GM23338 (cell line): ENCODE data around the gene SYT9. TPM values are rescaled to one million over a fixed set of nuclear protein-coding genes. Genes with fewer than 3 reads are reported as not detected.

ENCODE experiments used
- ATAC-seq: fragments of 200-7000 bp; cut with Tn5 transposase; 3 replicates; pipeline ENCODE4 v1.9.1; 2020
- DNase-seq: peaks from one replicate; pipeline ENCODE4 v3.0.0-alpha.2; 2015; ENCODE audit warnings: low spot score
- H2AFZ ChIP-seq: fragments of 200-600 bp; sonication (generic); 2 replicates; pipeline ENCODE4 v1.8.0; 2016; ENCODE audit warnings: antibody characterized with exemption, mild to moderate bottlenecking, moderate library complexity
- H3F3A ChIP-seq: fragments of 200-600 bp; sonication (generic); replicated peaks from 2 replicates; pipeline ENCODE4 v1.8.0; 2017; ENCODE audit warnings: antibody characterized with exemption, mixed run types, low read depth
- H3K27ac ChIP-seq: fragments of 200-600 bp; sonication (generic); 2 replicates; pipeline ENCODE4 v1.6.1; 2016; ENCODE audit warnings: low read depth
- H3K27me3 ChIP-seq: fragments of 200-600 bp; sonication (generic); 2 replicates; pipeline ENCODE4 v1.8.0; 2016; ENCODE audit warnings: mild to moderate bottlenecking, mixed run types, moderate library complexity; ENCODE audit not compliant: insufficient read depth
- H3K36me3 ChIP-seq: fragments of 200-600 bp; sonication (generic); 2 replicates; pipeline ENCODE4 v1.8.0; 2016; ENCODE audit warnings: mild to moderate bottlenecking; ENCODE audit not compliant: insufficient read depth
- H3K4me1 ChIP-seq: fragments of 200-600 bp; sonication (generic); 2 replicates; pipeline ENCODE4 v1.8.0; 2016; ENCODE audit warnings: mild to moderate bottlenecking, moderate library complexity; ENCODE audit not compliant: insufficient read depth
- H3K4me2 ChIP-seq: fragments of 200-600 bp; sonication (generic); 2 replicates; pipeline ENCODE4 v1.7.1; 2017; ENCODE audit warnings: mixed run types
- H3K4me3 ChIP-seq: fragments of 200-600 bp; sonication (generic); 2 replicates; pipeline ENCODE4 v1.6.1; 2016; ENCODE audit warnings: mixed run types
- H3K79me2 ChIP-seq: fragments of 200-600 bp; sonication (generic); replicated peaks from 2 replicates; pipeline ENCODE4 v1.8.0; 2017; ENCODE audit warnings: mild to moderate bottlenecking; ENCODE audit not compliant: insufficient read depth
- H3K9me2 ChIP-seq: fragments of 200-600 bp; sonication (generic); 2 replicates; pipeline ENCODE4 v1.8.0; 2017; ENCODE audit not compliant: insufficient read depth
- H4K20me1 ChIP-seq: fragments of 200-600 bp; sonication (generic); replicated peaks from 2 replicates; pipeline ENCODE4 v1.8.0; 2017; ENCODE audit warnings: mild to moderate bottlenecking; ENCODE audit not compliant: insufficient read depth
- H3K27ac Mint-ChIP-seq: 2 replicates; pipeline ENCODE4 v1.8.0; 2020; ENCODE audit warnings: inconsistent platforms, mild to moderate bottlenecking, moderate library complexity, mixed read lengths
- H3K27me3 Mint-ChIP-seq: 3 replicates; pipeline ENCODE4 v1.8.0; 2022; ENCODE audit warnings: low read depth, mild to moderate bottlenecking, moderate library complexity, mixed read lengths, inconsistent platforms; ENCODE audit not compliant: insufficient read depth, poor library complexity
- H3K36me3 Mint-ChIP-seq: 3 replicates; pipeline ENCODE4 v1.8.0; 2021; ENCODE audit warnings: low read depth, mild to moderate bottlenecking, inconsistent platforms, moderate library complexity, mixed read lengths
- H3K4me1 Mint-ChIP-seq: 3 replicates; pipeline ENCODE4 v1.8.0; 2020; ENCODE audit warnings: mild to moderate bottlenecking, inconsistent platforms, mixed read lengths
- H3K4me3 Mint-ChIP-seq: 3 replicates; pipeline ENCODE4 v1.8.0; 2021; ENCODE audit warnings: moderate library complexity, mild to moderate bottlenecking, inconsistent platforms, mixed read lengths
- H3K9me3 Mint-ChIP-seq: 3 replicates; pipeline ENCODE4 v1.8.0; 2020; ENCODE audit warnings: moderate library complexity, mild to moderate bottlenecking, inconsistent platforms, mixed read lengths
- JUNB ChIP-seq: IDR thresholded peaks from one replicate; pipeline ENCODE4 v1.6.1; 2016; ENCODE audit warnings: antibody characterized with exemption; ENCODE audit not compliant: unreplicated experiment
- NANOG ChIP-seq: IDR thresholded peaks from 2 replicates; pipeline ENCODE4 v1.6.1; 2016; ENCODE audit warnings: antibody characterized with exemption, borderline replicate concordance
- POLR2AphosphoS5 ChIP-seq: IDR thresholded peaks from 2 replicates; pipeline ENCODE4 v1.6.1; 2016; ENCODE audit warnings: antibody characterized with exemption, low read depth
- REST ChIP-seq: IDR thresholded peaks from one replicate; pipeline ENCODE4 v1.6.1; 2018; ENCODE audit warnings: antibody characterized with exemption; ENCODE audit not compliant: unreplicated experiment
- ZNF462 ChIP-seq: fragments of 250-450 bp; sonication (Bioruptor Pico); IDR thresholded peaks from 2 replicates; pipeline ENCODE4 v1.5.0; 2020; ENCODE audit warnings: mild to moderate bottlenecking, moderate library complexity
- polyA plus RNA-seq: library from polyadenylated mRNA; unstranded; fragments of >200 nt; fragmentation: Nextera tagmentation; extraction: Ambion mirVana; gene quantifications from 2 replicates; pipeline ENCODE4 v1.2.1, GENCODE V29; 2016
- total RNA-seq: library from RNA; depleted of rRNA; stranded (reverse); fragments of >200 nt; shearing (Covaris generic); gene quantifications from 2 replicates; pipeline ENCODE4 v1.2.3, GENCODE V29; 2014

SYT9 gene
- total and polyA plus RNA-seq, 2 experiments from 2014 or later = 0.91 to 2.4 TPM

GRCh38 chr11:7303146-7303545 lies 51.4 kb downstream of the SYT9 start:
- H3K4me2 ChIP-seq = no peak overlapping the region
- H3K36me3 ChIP-seq = no peaks in the 10 kb centered on the region
- no peaks in the 10 kb centered on the region for H3K79me2 ChIP-seq
- H3K4me1 ChIP-seq = no peaks in the 10 kb centered on the region
- H3K4me3 ChIP-seq = no peak overlapping the region
- Mint-ChIP-seq H3K27ac (no peak overlapping the region), H3K4me3 (no peak overlapping the region), H3K36me3 (no peaks in the 10 kb centered on the region), H3K4me1 (no peaks in the 10 kb centered on the region), H3K9me3 (no peaks in the 10 kb centered on the region; the same call in 2 of the 3 replicates), H3K27me3 (no peaks in the 10 kb centered on the region)
- no peaks in the 10 kb centered on the region for H3F3A ChIP-seq
- H3K27ac ChIP-seq = no peak overlapping the region
- H4K20me1 ChIP-seq = no peaks in the 10 kb centered on the region
- TF ChIP-seq NANOG (no peak), JUNB (no peak), REST (no peak), POLR2AphosphoS5 (no peak), ZNF462 (no peak)
- H3K9me2 ChIP-seq = peaks cover 2% of the 10 kb centered on the region
- no peaks in the 10 kb centered on the region for H3K27me3 ChIP-seq
- no peak overlapping the region for H2AFZ ChIP-seq
- no peak for ATAC-seq
- no peak for DNase-seq
